ENCODE data around the gene DVL1. TPM values are rescaled to one million over a fixed set of nuclear protein-coding genes. Genes with fewer than 3 reads are reported as not detected.
"Not testable (repeated sequence)": the region's sequence is repeated elsewhere in the genome, so short reads cannot be mapped to it uniquely, and the experiment has no call there.

Gene DVL1
- total RNA-seq, 2 donors from 2014 or later, result 41.9 to 44.8 TPM

DNA sequence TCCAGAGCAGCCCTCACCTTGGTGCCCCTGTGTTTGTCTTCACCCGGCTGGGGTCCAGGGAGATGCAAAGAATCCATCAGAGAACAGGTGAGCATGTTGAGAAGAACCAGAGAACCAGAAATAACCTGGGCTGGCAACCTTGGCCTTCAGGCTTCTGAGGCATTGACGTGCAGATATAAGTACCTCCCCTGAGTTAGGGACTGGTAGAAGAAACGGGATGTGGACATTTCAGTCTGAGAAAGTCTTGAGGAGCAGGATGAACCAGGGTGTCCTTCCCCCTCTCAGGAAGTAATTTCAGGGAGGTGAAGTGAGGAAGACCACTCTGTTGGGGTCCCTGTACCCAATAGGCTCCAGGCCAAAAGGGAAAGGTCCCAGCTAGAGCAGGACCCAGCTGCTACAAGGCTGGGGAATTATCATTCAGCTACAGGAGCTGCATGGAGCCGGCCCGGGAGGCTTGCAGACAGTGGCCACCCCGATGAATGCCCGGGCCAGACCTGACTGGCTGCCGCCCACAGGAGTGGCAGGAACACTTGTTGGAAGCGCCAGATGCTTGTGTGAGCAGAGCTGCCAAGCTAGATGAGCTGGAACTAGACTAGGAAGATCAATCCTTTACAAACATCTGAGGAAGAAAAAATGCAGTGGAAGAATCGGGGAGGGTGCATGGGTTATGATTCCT lies 27.5 kb upstream of the DVL1 start:
- Mint-ChIP-seq H3K9me3 (no peaks in the 10 kb centered on the region), H3K36me3 (peaks cover 0 to 12% of the 10 kb centered on the region in 2 donors), H3K27ac (peak overlapping the region; percentile 55 to 95)
- ATAC-seq (no peak), DNase-seq (ENCODE audit: low spot score in 2 of 2) (no peak)

DNA sequence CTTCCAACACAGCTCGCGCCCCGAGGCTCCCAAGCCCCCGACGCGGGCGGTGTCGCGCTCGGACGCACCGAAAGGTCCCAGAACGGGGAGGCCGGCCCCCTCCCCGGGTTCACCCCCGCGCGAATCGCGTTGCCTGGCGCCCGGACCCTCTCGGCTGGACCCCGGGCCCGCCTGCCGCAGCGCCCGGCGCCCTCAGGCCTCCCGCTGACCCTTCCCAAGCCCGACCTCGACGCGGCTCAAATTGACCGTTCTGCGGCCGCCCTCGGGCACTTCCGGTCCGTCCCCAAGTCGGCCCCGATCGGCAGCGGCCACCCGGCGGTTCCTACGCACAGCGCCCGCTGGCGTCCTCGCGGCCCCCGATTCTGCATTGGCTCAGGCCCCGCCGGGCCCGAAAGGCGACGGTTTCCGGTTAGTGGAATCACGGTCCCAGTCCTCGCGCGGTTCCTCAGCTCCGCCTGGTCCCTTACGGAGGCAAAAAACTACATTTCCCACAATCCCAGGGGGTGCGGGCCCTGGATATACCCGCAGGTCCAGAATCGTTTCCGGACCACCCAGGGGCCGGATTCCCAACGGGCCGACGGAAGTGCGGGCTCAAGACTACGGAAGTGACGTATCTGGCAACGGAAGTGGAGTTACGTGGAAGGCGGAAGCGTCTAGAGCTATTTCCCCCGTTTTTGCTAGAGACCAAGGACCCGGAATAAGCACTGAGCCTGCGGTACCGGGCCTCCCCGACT lies 25.9 kb upstream of the DVL1 start, which contains the start of gene AURKAIP1:
AURKAIP1 (minus strand) TSS at position 279 of the 734 bp plus-strand sequence. CDS start 451 bp downstream, outside the sequence.
- Mint-ChIP-seq H3K36me3 (peaks cover 0 to 12% of the 10 kb centered on the region in 2 donors), H3K9me3 (no peaks in the 10 kb centered on the region), H3K27ac (peak within 1 kb of the TSS; percentile 92 to 95)
- DNase-seq (ENCODE audit: low spot score in 2 of 2) (peak; percentile 95 to 96), ATAC-seq (peak; percentile 80 to 94)

DNA sequence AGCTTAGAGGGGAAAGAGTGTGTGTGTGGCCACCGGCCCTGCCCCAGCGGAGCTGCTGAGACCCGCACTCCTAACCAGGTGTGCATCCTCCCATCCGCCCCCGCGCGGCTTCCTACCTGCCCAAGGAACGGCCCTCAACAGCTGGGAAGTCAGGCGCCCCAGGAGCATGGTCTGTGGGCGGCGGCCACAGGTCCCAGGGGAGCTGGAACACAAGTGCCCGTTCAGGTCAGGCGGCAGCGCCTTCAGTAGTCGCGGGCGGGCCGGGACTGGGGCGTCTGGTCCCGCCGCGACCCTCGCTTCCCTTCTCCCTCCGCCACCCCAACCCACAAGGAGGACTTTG lies 25.3 kb upstream of the DVL1 start:
- ATAC-seq, result no peak
- Mint-ChIP-seq H3K36me3 (peaks cover 0 to 12% of the 10 kb centered on the region in 2 donors), H3K9me3 (no peaks in the 10 kb centered on the region), H3K27ac (peak overlapping the region; percentile 55 to 95)
- peak in 1 of 2 donors; percentile 61 for DNase-seq (ENCODE audit: low spot score in 2 of 2)

- no peak for DNase-seq (ENCODE audit: low spot score in 2 of 2)
- H3K27ac Mint-ChIP-seq, result peak overlapping the region; percentile 79 to 95
Observed at GRCh38 chr1:1373815-1374588, 24.8 kb upstream of the DVL1 start.

DNA sequence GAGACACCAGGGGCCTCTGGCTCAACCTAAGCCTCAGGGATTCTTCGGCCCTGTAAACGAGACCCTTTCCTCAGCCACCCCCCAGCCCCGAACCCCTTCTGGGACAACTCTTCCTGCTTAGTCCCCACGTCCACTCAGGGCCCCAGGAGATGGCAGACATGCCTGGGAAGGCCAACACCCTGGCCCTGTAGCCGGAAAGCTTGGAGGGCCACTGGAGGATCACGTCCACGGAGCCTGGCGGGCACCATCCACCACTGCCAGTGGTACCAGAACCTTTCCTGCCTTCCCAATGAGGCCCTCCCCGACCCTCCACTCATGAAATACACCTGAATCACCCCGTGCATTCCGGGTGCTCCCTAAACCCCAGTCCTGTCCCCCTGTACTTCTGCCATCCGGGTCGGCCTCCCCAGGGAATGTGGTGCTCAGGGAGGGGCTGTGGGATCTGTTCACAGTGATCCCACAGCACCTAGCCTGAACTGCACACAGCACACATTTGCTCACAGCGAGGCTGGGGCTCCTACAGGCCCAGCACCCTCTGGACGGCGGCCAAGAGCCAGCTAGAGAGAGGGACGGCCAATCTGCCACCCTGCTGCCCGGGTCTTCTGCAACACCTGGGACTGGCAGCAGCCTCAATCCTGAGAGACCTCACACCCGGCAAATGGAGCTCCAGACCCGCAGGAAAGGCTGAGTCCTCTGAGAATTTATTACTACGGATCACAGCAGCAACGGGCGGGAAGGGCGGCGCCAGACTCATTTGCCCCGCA lies 24.0 kb upstream of the DVL1 start:
- Mint-ChIP-seq H3K27ac (peak overlapping the region; percentile 14 to 95), H3K9me3 (no peaks in the 10 kb centered on the region), H3K36me3 (peaks cover 0 to 12% of the 10 kb centered on the region in 2 donors)
- DNase-seq (ENCODE audit: low spot score in 2 of 2) (no peak), ATAC-seq (no peak)

More at GRCh38 chr1:1373815-1374588, 24.8 kb upstream of the DVL1 start:
- ATAC-seq, result no peak
- Mint-ChIP-seq H3K36me3 (peaks cover 0 to 12% of the 10 kb centered on the region in 2 donors), H3K9me3 (no peaks in the 10 kb centered on the region)

DNA sequence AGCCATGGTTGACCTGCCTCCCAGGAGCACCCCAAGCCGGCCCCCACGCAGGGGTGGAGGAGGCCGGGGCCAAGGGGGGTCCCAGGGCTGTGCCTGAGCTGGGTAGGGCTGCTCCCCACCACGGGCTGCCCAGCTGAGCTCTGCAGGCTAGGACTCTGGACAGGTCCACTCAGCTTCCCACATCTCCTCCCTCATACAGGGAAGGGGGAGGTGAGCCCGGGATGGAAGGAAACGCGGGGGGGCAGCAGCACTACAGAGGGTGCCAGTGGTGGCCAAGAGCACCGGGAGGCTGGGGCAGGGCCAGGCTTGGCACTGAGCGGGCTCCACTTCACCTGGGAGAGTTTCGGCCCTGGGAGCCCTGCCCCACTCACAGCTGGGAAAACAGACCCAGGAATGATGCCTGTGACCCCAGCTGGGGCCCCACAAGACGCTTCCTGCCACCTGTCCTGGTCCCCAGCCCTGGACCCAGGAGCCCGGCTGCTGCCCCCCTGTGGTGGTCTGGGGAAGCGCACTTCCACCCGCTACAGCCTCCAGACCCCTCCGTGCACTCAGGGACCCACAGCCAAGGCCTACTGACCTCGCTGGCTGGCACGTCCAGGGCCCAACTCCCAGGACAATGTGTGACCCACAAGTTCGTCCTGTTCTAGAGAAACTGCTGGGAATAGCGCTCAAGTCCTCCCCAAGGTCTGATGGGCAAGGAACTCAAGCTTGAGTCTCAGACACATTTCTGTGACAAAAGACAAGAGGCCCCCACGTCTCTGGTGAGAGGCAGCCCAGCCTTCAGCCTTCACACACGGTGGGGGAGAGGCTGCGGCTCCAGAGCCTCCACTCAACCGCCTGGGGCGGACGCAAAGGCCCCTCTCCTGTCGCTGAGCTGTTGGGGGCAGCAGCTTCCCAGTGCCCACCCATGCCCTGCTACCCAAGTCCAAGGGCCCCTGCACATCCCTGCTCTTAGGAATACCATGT lies 22.8 kb upstream of the DVL1 start:
- peaks cover 0 to 12% of the 10 kb centered on the region in 2 donors for H3K36me3 Mint-ChIP-seq

DNA sequence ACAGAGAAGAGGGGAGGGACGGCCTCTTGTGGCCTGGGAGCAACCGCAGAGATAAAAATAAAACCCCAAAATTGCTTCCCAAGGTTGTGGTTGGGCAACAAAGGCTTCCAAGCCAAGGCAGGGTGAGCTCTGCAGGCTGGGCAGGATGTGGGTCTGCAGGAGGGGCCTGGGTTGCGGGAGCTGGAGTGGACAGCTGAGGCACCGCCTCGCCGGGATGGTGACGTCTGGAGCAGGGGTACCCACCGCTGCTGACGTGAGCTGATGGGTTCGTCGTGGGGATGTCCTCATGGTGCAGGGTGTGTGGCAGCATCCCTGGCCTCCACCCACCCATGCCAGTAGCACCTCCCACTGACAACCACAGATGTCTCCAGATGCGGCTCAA lies 22.1 kb upstream of the DVL1 start:
- Mint-ChIP-seq H3K36me3 (peaks cover 0 to 12% of the 10 kb centered on the region in 2 donors), H3K9me3 (no peaks in the 10 kb centered on the region), H3K27ac (peak overlapping the region; percentile 36 to 53)
- ATAC-seq, result peak in 1 of 2 donors; percentile 39
- peak in 1 of 2 donors; percentile 72 for DNase-seq (ENCODE audit: low spot score in 2 of 2)

More for the DNA sequence above, 22.8 kb upstream of the DVL1 start:
- DNase-seq (ENCODE audit: low spot score in 2 of 2), result peak; percentile 77 to 93
- Mint-ChIP-seq H3K9me3 (no peaks in the 10 kb centered on the region), H3K27ac (no peak overlapping the region)
- peak; percentile 43 to 49 for ATAC-seq

GRCh38 chr1:1370771-1371300 lies 21.6 kb upstream of the DVL1 start:
- DNase-seq (ENCODE audit: low spot score in 2 of 2) (no peak), ATAC-seq (no peak)
- Mint-ChIP-seq H3K27ac (peak overlapping the region; percentile 36 to 53), H3K36me3 (peaks cover 0 to 12% of the 10 kb centered on the region in 2 donors), H3K9me3 (no peaks in the 10 kb centered on the region)

DNA sequence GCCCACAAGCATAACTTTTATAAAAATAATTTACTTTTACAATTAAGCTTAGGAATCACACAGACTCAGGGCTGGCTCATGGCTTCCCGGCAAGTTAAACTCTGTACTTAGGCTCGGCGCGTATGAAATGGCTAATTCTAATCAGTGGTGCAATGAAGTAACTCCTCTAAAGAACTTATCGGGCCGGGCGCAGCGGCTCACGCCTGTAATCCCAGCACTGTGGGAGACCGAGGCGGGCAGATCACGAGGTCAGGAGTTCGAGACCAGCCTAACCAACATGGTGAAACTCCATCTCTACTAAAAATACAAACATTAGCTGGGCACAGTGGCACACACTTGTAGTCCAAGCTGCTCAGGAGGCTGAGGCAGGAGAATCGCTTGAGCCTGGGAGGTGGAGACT lies 20.9 kb upstream of the DVL1 start:
- not testable (repeated sequence) for ATAC-seq; H3K9me3 Mint-ChIP-seq; DNase-seq (ENCODE audit: low spot score in 2 of 2); H3K27ac Mint-ChIP-seq; H3K36me3 Mint-ChIP-seq

GRCh38 chr1:1367315-1367714 lies 18.1 kb upstream of the DVL1 start:
- ATAC-seq, result no peak
- H3K9me3 Mint-ChIP-seq, result no peaks in the 10 kb centered on the region
- no peaks in the 10 kb centered on the region for H3K36me3 Mint-ChIP-seq
- H3K27ac Mint-ChIP-seq, result no peak overlapping the region
- no peak for DNase-seq (ENCODE audit: low spot score in 2 of 2)

- no peak for DNase-seq (ENCODE audit: low spot score in 2 of 2)
- no peaks in the 10 kb centered on the region for H3K9me3 Mint-ChIP-seq
- ATAC-seq, result no peak
- no peak overlapping the region for H3K27ac Mint-ChIP-seq
- H3K36me3 Mint-ChIP-seq, result no peaks in the 10 kb centered on the region
Observed at GRCh38 chr1:1366699-1367066, 17.5 kb upstream of the DVL1 start.

- H3K9me3 Mint-ChIP-seq, result no peaks in the 10 kb centered on the region
- H3K36me3 Mint-ChIP-seq, result no peaks in the 10 kb centered on the region
- DNase-seq (ENCODE audit: low spot score in 2 of 2), result no peak
- no peak for ATAC-seq
- no peak overlapping the region for H3K27ac Mint-ChIP-seq
Observed at GRCh38 chr1:1365875-1366698, 16.9 kb upstream of the DVL1 start.

- Mint-ChIP-seq H3K27ac (no peak overlapping the region), H3K9me3 (no peaks in the 10 kb centered on the region), H3K36me3 (no peaks in the 10 kb centered on the region)
- ATAC-seq (no peak), DNase-seq (ENCODE audit: low spot score in 2 of 2) (no peak)
Observed at GRCh38 chr1:1364266-1364665, 15.0 kb upstream of the DVL1 start.

DNA sequence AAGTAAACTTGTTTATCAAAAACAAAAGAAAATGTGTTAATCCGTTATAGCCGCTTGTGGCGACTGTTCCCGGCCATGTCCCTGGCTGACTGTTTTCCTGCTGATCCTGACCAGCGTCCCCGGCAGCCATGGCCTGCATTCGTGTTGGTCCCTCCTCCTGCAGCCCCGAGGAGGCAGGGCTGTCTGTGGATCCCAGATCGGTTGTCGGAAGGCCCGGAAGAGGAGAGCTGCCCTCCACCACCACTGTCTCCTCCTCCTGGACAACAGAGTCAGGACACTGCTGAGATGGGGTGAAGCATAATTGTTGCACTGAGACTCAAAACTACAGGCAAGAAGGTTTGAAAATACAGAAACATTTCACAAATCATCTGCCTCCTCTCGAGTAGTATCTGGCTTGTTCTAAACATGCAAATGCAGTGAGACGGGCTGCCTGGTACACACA lies 12.8 kb upstream of the DVL1 start:
- ATAC-seq, result no peak
- no peaks in the 10 kb centered on the region for H3K9me3 Mint-ChIP-seq

More for the DNA sequence above, 12.8 kb upstream of the DVL1 start:
- Mint-ChIP-seq H3K27ac (no peak overlapping the region), H3K36me3 (no peaks in the 10 kb centered on the region)
- no peak for DNase-seq (ENCODE audit: low spot score in 2 of 2)
